ENCODE results near the gene BLOC1S3. TPM values are rescaled to one million over a fixed set of nuclear protein-coding genes. Genes with fewer than 3 reads are reported as not detected.

BLOC1S3 gene
- total RNA-seq, 2 experiments from 2014 or later: 11.9 to 14.3 TPM

- ChIA-PET CTCF (no interaction called here), POLR2A (no interaction called here)
Measured at GRCh38 chr19:45159210-45159970, 19.2 kb upstream of the BLOC1S3 start.

GRCh38 chr19:45159971-45160324 lies 18.6 kb upstream of the BLOC1S3 start:
- POLR2A ChIA-PET: no interaction called here
- CTCF ChIA-PET: no interaction called here

- POLR2A ChIA-PET: no interaction called here
- CTCF ChIA-PET: no interaction called here
Measured at GRCh38 chr19:45160870-45161737, 17.5 kb upstream of the BLOC1S3 start, which contains the start of gene NKPD1. NKPD1 (minus strand) TSS chr19:45160982; CDS start chr19:45160150, 832 bp downstream.

- CTCF ChIA-PET: no interaction called here
- POLR2A ChIA-PET: no interaction called here
Measured at GRCh38 chr19:45161738-45162607, 16.6 kb upstream of the BLOC1S3 start.

- CTCF ChIA-PET: interaction anchor here (1.4 kb wide), 1 partner anchor 19 kb away, joined by 5 read pairs; no protein-coding TSS in a partner anchor
- POLR2A ChIA-PET: no interaction called here
Measured at GRCh38 chr19:45162608-45163143, 15.9 kb upstream of the BLOC1S3 start.

GRCh38 chr19:45163156-45163555 lies 15.4 kb upstream of the BLOC1S3 start:
- CTCF ChIA-PET: interaction anchor here (1.4 kb wide), 1 partner anchor 20 kb away, joined by 5 read pairs; no protein-coding TSS in a partner anchor
- POLR2A ChIA-PET: no interaction called here

- CTCF ChIA-PET: interaction anchor here (1.2 to 1.4 kb wide), 4 partner anchors 9 to 26 kb away, joined by 3 to 5 read pairs (median 4); no protein-coding TSS in a partner anchor
- POLR2A ChIA-PET: interaction anchor here (1.2 kb wide), 1 partner anchor 72 kb away, joined by 3 read pairs; no protein-coding TSS in a partner anchor
Measured at GRCh38 chr19:45163751-45164460, 14.7 kb upstream of the BLOC1S3 start.

GRCh38 chr19:45164577-45165335 lies 13.8 kb upstream of the BLOC1S3 start:
- ChIA-PET CTCF (interaction anchor here (1.2 to 1.3 kb wide), 3 partner anchors 10 to 26 kb away, joined by 3 to 4 read pairs (median 4); no protein-coding TSS in a partner anchor), POLR2A (interaction anchor here (0.8 to 1.2 kb wide), 2 partner anchors 11 to 73 kb away, joined by 3 to 4 read pairs; no protein-coding TSS in a partner anchor)

GRCh38 chr19:45166723-45167252 lies 11.8 kb upstream of the BLOC1S3 start:
- CTCF ChIA-PET: interaction anchor here (2.3 kb wide), 1 partner anchor 12 kb away, joined by 7 read pairs; the partner anchor contains the start of genes BLOC1S3 and TRAPPC6A
- POLR2A ChIA-PET: no interaction called here

GRCh38 chr19:45168767-45169351 lies 9.7 kb upstream of the BLOC1S3 start:
- ChIA-PET POLR2A (no interaction called here), CTCF (no interaction called here)

- ChIA-PET POLR2A (no interaction called here), CTCF (no interaction called here)
Measured at GRCh38 chr19:45169602-45170001, 9.0 kb upstream of the BLOC1S3 start.

- ChIA-PET CTCF (interaction anchor here (0.9 kb wide), 1 partner anchor 87 kb away, joined by 3 read pairs; no protein-coding TSS in a partner anchor), POLR2A (no interaction called here)
Measured at GRCh38 chr19:45170146-45171106, 8.2 kb upstream of the BLOC1S3 start.

GRCh38 chr19:45171211-45171623 lies 7.4 kb upstream of the BLOC1S3 start:
- ChIA-PET POLR2A (no interaction called here), CTCF (interaction anchor here (0.9 kb wide), 1 partner anchor 88 kb away, joined by 3 read pairs; no protein-coding TSS in a partner anchor)

GRCh38 chr19:45172173-45172572 lies 6.4 kb upstream of the BLOC1S3 start:
- POLR2A ChIA-PET: no interaction called here
- CTCF ChIA-PET: no interaction called here

GRCh38 chr19:45172611-45173208 lies 5.9 kb upstream of the BLOC1S3 start:
- CTCF ChIA-PET: no interaction called here
- POLR2A ChIA-PET: no interaction called here

GRCh38 chr19:45173816-45174215 lies 4.8 kb upstream of the BLOC1S3 start:
- CTCF ChIA-PET: no interaction called here
- POLR2A ChIA-PET: no interaction called here

Data from activated CD8-positive, alpha-beta memory T cell treated with anti-CD3 and anti-CD28 coated beads for 36 hours (primary cell).